Neural cell (in vitro differentiated cells): ENCODE data around the gene UHRF1. TPM values are rescaled to one million over a fixed set of nuclear protein-coding genes. Genes with fewer than 3 reads are reported as not detected.
A peak's percentile ranks its signal among the peaks of the same experiment; 100 is the strongest.

Experiments used
- H2AFZ ChIP-seq: fragments of 200-600, 300-800 bp; sonication (generic), shearing (Covaris generic); 2 replicates; pipeline ENCODE4 v1.6.0; 2014; ENCODE audit warnings: low read depth, mild to moderate bottlenecking, antibody characterized with exemption, low read length, moderate library complexity
- H3F3A ChIP-seq: fragments of 200-600 bp; shearing (Covaris generic); 2 replicates; pipeline ENCODE4 v1.6.1; 2016; ENCODE audit warnings: mild to moderate bottlenecking, moderate library complexity, mixed read lengths, antibody characterized with exemption, low read length; ENCODE audit not compliant: insufficient read depth, poor library complexity, severe bottlenecking
- H3K27ac ChIP-seq: fragments of 200-600, 300-800 bp; sonication (generic), shearing (Covaris generic); 2 replicates; pipeline ENCODE4 v1.5.1; 2014; ENCODE audit warnings: mild to moderate bottlenecking, low read length, moderate library complexity
- H3K27me3 ChIP-seq: fragments of 300-800, 200-600 bp; sonication (generic), shearing (Covaris generic); 2 replicates; pipeline ENCODE4 v1.6.0; 2014; ENCODE audit warnings: mild to moderate bottlenecking, low read depth, low read length, moderate library complexity; ENCODE audit not compliant: insufficient read depth
- H3K36me3 ChIP-seq: fragments of 300-800, 200-600 bp; sonication (generic), shearing (Covaris generic); 2 replicates; pipeline ENCODE4 v1.5.1; 2014; ENCODE audit warnings: mild to moderate bottlenecking, antibody characterized with exemption, low read length, moderate library complexity; ENCODE audit not compliant: insufficient read depth
- H3K4me2 ChIP-seq: fragments of 300-800, 200-600 bp; sonication (generic), shearing (Covaris generic); 2 replicates; pipeline ENCODE4 v1.6.0; 2014; ENCODE audit warnings: mild to moderate bottlenecking, low read length
- H3K4me3 ChIP-seq: fragments of 300-800, 200-600 bp; sonication (generic), shearing (Covaris generic); 2 replicates; pipeline ENCODE4 v1.5.1; 2014; ENCODE audit warnings: mild to moderate bottlenecking, low read length, moderate library complexity
- H3K79me2 ChIP-seq: fragments of 200-600 bp; shearing (Covaris generic); replicated peaks from 2 replicates; pipeline ENCODE4 v1.6.0; 2014; ENCODE audit warnings: mild to moderate bottlenecking, low read length, moderate library complexity; ENCODE audit not compliant: insufficient read depth
- H3K9ac ChIP-seq: fragments of 300-800, 200-600 bp; sonication (generic), shearing (Covaris generic); 2 replicates; pipeline ENCODE4 v1.6.1; 2016; ENCODE audit warnings: mild to moderate bottlenecking, low read length, mixed read lengths
- H3K9me2 ChIP-seq: fragments of 200-600 bp; shearing (Covaris generic); 2 replicates; pipeline ENCODE4 v1.6.1; 2016; ENCODE audit warnings: mild to moderate bottlenecking, low read length, mixed read lengths; ENCODE audit not compliant: insufficient read depth
- H3K9me3 ChIP-seq: fragments of 200-600, 300-800 bp; sonication (generic), shearing (Covaris generic); 2 replicates; pipeline ENCODE4 v1.6.1; 2016; ENCODE audit warnings: mild to moderate bottlenecking, mixed run types, low read length, moderate library complexity, mixed read lengths
- H4K20me1 ChIP-seq: fragments of 200-600 bp; shearing (Covaris generic); 2 replicates; pipeline ENCODE4 v1.6.1; 2016; ENCODE audit warnings: mild to moderate bottlenecking, mixed run types; ENCODE audit not compliant: insufficient read depth
- CTCF ChIP-seq: fragments of 450-650 bp; IDR thresholded peaks from 2 replicates; pipeline ENCODE4 v1.5.1; 2014; ENCODE audit warnings: antibody characterized with exemption, mild to moderate bottlenecking, moderate library complexity; ENCODE audit not compliant: poor library complexity, severe bottlenecking
- EP300 ChIP-seq: fragments of 450-650 bp; conservative IDR thresholded peaks from 2 replicates; pipeline ENCODE4 v1.6.1; 2014; ENCODE audit warnings: antibody characterized with exemption, mild to moderate bottlenecking, moderate library complexity; ENCODE audit not compliant: poor library complexity, severe bottlenecking
- EZH2 ChIP-seq: fragments of 200-600, 300-800 bp; shearing (Covaris generic), sonication (generic); IDR thresholded peaks from 2 replicates; pipeline ENCODE4 v1.6.1; 2014; ENCODE audit warnings: antibody characterized with exemption, low read length, borderline replicate concordance, mild to moderate bottlenecking; ENCODE audit not compliant: insufficient read depth, poor library complexity, severe bottlenecking
- MXI1 ChIP-seq: fragments of 450-650 bp; conservative IDR thresholded peaks from 2 replicates; pipeline ENCODE4 v1.6.1; 2014; ENCODE audit warnings: antibody characterized with exemption, mild to moderate bottlenecking; ENCODE audit not compliant: poor library complexity, severe bottlenecking
- POLR2AphosphoS5 ChIP-seq: IDR thresholded peaks from 2 replicates; pipeline ENCODE4 v1.6.1; 2012
- RAD21 ChIP-seq: fragments of 450-650 bp; conservative IDR thresholded peaks from 2 replicates; pipeline ENCODE4 v1.6.1; 2014; ENCODE audit warnings: antibody characterized with exemption, mild to moderate bottlenecking, moderate library complexity
- REST ChIP-seq: IDR thresholded peaks from 2 replicates; pipeline ENCODE4 v1.6.1; 2012; ENCODE audit warnings: borderline replicate concordance
- SMC3 ChIP-seq: fragments of 450-650 bp; conservative IDR thresholded peaks from 2 replicates; pipeline ENCODE4 v1.6.1; 2014; ENCODE audit warnings: antibody characterized with exemption, mild to moderate bottlenecking, moderate library complexity; ENCODE audit not compliant: poor library complexity
- TAF1 ChIP-seq: IDR thresholded peaks from 2 replicates; pipeline ENCODE4 v1.6.1; 2012; ENCODE audit warnings: low read depth
- polyA plus RNA-seq: library from polyadenylated mRNA; depleted of rRNA; stranded (reverse); fragments of >200 nt; gene quantifications from 2 replicates; pipeline ENCODE4 v1.2.3, GENCODE V29; 2014

The UHRF1 gene
- polyA plus RNA-seq, 1 donor from 2014 or later: 3.0 TPM

GRCh38 chr19:4867534-4868285 lies 41.6 kb upstream of the UHRF1 start, which contains the start of gene PLIN3:
PLIN3 (minus strand) TSS chr19:4867667; CDS start chr19:4861394, 6,273 bp downstream.
- Histone ChIP-seq H3K4me3 (peak within 1 kb of the TSS; percentile 66), H2AFZ (no peak within 1 kb of the TSS), H4K20me1 (no peaks in the 10 kb centered on the region), H3K4me2 (peak within 1 kb of the TSS; percentile 4), H3F3A (no peaks in the 10 kb centered on the region), H3K27me3 (no peaks in the 10 kb centered on the region), H3K9ac (peak within 1 kb of the TSS; percentile 39), H3K27ac (no peak within 1 kb of the TSS), H3K9me3 (no peaks in the 10 kb centered on the region), H3K36me3 (no peaks in the 10 kb centered on the region), H3K79me2 (no peaks in the 10 kb centered on the region), H3K9me2 (no peaks in the 10 kb centered on the region)
- no peak for TF ChIP-seq POLR2AphosphoS5
- no peak for TF ChIP-seq TAF1
- TF ChIP-seq EZH2: no peak
- no peak for TF ChIP-seq EP300
- no peak for TF ChIP-seq REST
- TF ChIP-seq CTCF: no peak

GRCh38 chr19:4868286-4868834 lies 40.9 kb upstream of the UHRF1 start:
- no peaks in the 10 kb centered on the region for H4K20me1 ChIP-seq
- TF ChIP-seq POLR2AphosphoS5 (no peak), MXI1 (no peak), SMC3 (no peak), EZH2 (no peak), CTCF (no peak), TAF1 (no peak), REST (no peak), RAD21 (no peak), EP300 (no peak)
- H3K27ac ChIP-seq: no peak overlapping the region
- no peak overlapping the region for H3K4me3 ChIP-seq
- no peak overlapping the region for H3K9ac ChIP-seq
- no peaks in the 10 kb centered on the region for H3F3A ChIP-seq
- H3K27me3 ChIP-seq: no peaks in the 10 kb centered on the region
- no peaks in the 10 kb centered on the region for H3K9me3 ChIP-seq
- no peaks in the 10 kb centered on the region for H3K9me2 ChIP-seq
- no peaks in the 10 kb centered on the region for H3K36me3 ChIP-seq
- no peaks in the 10 kb centered on the region for H3K79me2 ChIP-seq
- H3K4me2 ChIP-seq: no peak overlapping the region
- H2AFZ ChIP-seq: no peak overlapping the region
